Fibroblast of lung (primary cell): Measurements from ENCODE around the gene TBX10. TPM values are rescaled to one million over a fixed set of nuclear protein-coding genes. Genes with fewer than 3 reads are reported as not detected.

Experiments used
- DNase-seq, 2 donors: peaks; one replicate each; pipeline versions ENCODE4 v3.0.0 to v3.0.0-alpha.2; 2010; ENCODE audit warnings: low read depth in 2 of 2
- H2AFZ ChIP-seq: 2 replicates; pipeline ENCODE4 v1.5.1; 2012; ENCODE audit warnings: low read length, control low read depth, inconsistent platforms
- H3K27ac ChIP-seq: 2 replicates; pipeline ENCODE4 v1.5.1; 2011; ENCODE audit warnings: low read length, control low read depth; ENCODE audit not compliant: insufficient read depth
- H3K27me3 ChIP-seq: 2 replicates; pipeline ENCODE4 v1.5.1; 2011; ENCODE audit warnings: mild to moderate bottlenecking, low read length; ENCODE audit not compliant: control insufficient read depth, insufficient read depth
- H3K36me3 ChIP-seq: 2 replicates; pipeline ENCODE4 v1.5.1; 2011; ENCODE audit warnings: low read length; ENCODE audit not compliant: control insufficient read depth, insufficient read depth
- H3K4me1 ChIP-seq: 2 replicates; pipeline ENCODE4 v1.5.1; 2011; ENCODE audit warnings: low read length; ENCODE audit not compliant: control insufficient read depth, insufficient read depth; ENCODE audit errors: extremely low read depth
- H3K4me2 ChIP-seq: 2 replicates; pipeline ENCODE4 v1.5.1; 2011; ENCODE audit warnings: low read length, control low read depth; ENCODE audit not compliant: insufficient read depth; ENCODE audit errors: extremely low read depth
- H3K4me3 ChIP-seq, 4 experiments: fragments of 200-600 bp in 1 of 4; sonication (generic) in 1 of 4; replicated peaks in 1 of 4; 2 replicates each; pipeline ENCODE4 v1.5.1; 2011 to 2016; ENCODE audit warnings: low read length in 4 of 4, low read depth in 3 of 4, mild to moderate bottlenecking in 3 of 4, control low read depth in 2 of 4, inconsistent platforms in 1 of 4, mixed read lengths in 1 of 4; ENCODE audit not compliant: insufficient read depth in 1 of 4; ENCODE audit errors: control extremely low read depth in 1 of 4
- H3K79me2 ChIP-seq: 2 replicates; pipeline ENCODE4 v1.5.1; 2012; ENCODE audit warnings: mild to moderate bottlenecking, low read length, inconsistent platforms; ENCODE audit not compliant: control insufficient read depth, insufficient read depth
- H3K9ac ChIP-seq: 2 replicates; pipeline ENCODE4 v1.5.1; 2011; ENCODE audit warnings: mild to moderate bottlenecking, low read length, control low read depth; ENCODE audit not compliant: insufficient read depth
- H3K9me3 ChIP-seq: 2 replicates; pipeline ENCODE4 v1.5.1; 2012; ENCODE audit warnings: low read depth, low read length; ENCODE audit not compliant: control insufficient read depth, insufficient read depth
- H4K20me1 ChIP-seq: 2 replicates; pipeline ENCODE4 v1.5.1; 2011; ENCODE audit warnings: low read length; ENCODE audit not compliant: control insufficient read depth, insufficient read depth; ENCODE audit errors: extremely low read depth
- CTCF ChIP-seq, 2 donors: IDR thresholded peaks in 1 of 2; conservative IDR thresholded peaks in 1 of 2; 1 replicate in 1 of 2; 2 replicates in 1 of 2; pipeline ENCODE4 v1.5.1; 2011 to 2012; ENCODE audit warnings: low read length in 2 of 2, control low read depth in 1 of 2, inconsistent platforms in 1 of 2, low read depth in 1 of 2, mild to moderate bottlenecking in 1 of 2
- EZH2 ChIP-seq: IDR thresholded peaks from 2 replicates; pipeline ENCODE4 v1.5.1; 2012; ENCODE audit warnings: low read length, control low read depth, mild to moderate bottlenecking; ENCODE audit errors: missing control alignments
- polyA plus RNA-seq, 2 donors: library from polyadenylated mRNA; depleted of rRNA in 1 of 2; stranded (reverse) in 1 of 2; unstranded in 1 of 2; fragments of >200 nt; gene quantifications; 2 replicates each; pipeline ENCODE4 v1.2.1, GENCODE V29; 2011 to 2012; ENCODE audit warnings: missing spikeins in 1 of 2
- total RNA-seq: library from RNA; depleted of rRNA; stranded (reverse); fragments of >200 nt; gene quantifications from 2 replicates; pipeline ENCODE4 v1.2.1, GENCODE V29; 2014

Gene TBX10
- total and polyA plus RNA-seq, 2 donors (not counting 1 experiment from before 2014, with no cell fraction given), result not detected

GRCh38 chr11:67630228-67630942, 9.2 kb downstream of the TBX10 start:
- peak overlapping the region; percentile 82 for H3K9ac ChIP-seq
- H3K36me3 ChIP-seq, result no peaks in the 10 kb centered on the region
- H3K27ac ChIP-seq, result peak overlapping the region; percentile 87
- H2AFZ ChIP-seq, result peak overlapping the region; percentile 71
- DNase-seq, result peak; percentile 93 to 97
- no peaks in the 10 kb centered on the region for H3K9me3 ChIP-seq
- no peaks in the 10 kb centered on the region for H4K20me1 ChIP-seq
- H3K27me3 ChIP-seq, result no peaks in the 10 kb centered on the region
- no peaks in the 10 kb centered on the region for H3K79me2 ChIP-seq
- H3K4me3 ChIP-seq, result peak overlapping the region; percentile 49 to 77 (median 71)
- TF ChIP-seq EZH2 (no peak), CTCF (conservative IDR thresholded peaks at IDR 0.05 in 1 of 2, IDR thresholded peaks at IDR 0.05 in 1 of 2; ENCODE audit: low read depth in 1 of 2, low read length in 2 of 2) (peak; percentile 54 to 61)
- peak overlapping the region; percentile 69 for H3K4me2 ChIP-seq
- H3K4me1 ChIP-seq, result peaks cover 3% of the 10 kb centered on the region

GRCh38 chr11:67629386-67630227, 10.0 kb downstream of the TBX10 start, which contains the start of gene NUDT8:
Gene NUDT8, minus strand, starts transcription at chr11:67629937. Its CDS starts 26 bp downstream, at chr11:67629911.
- H3K4me2 ChIP-seq, result peak within 1 kb of the TSS; percentile 86
- no peaks in the 10 kb centered on the region for H4K20me1 ChIP-seq
- TF ChIP-seq CTCF (conservative IDR thresholded peaks at IDR 0.05 in 1 of 2, IDR thresholded peaks at IDR 0.05 in 1 of 2; ENCODE audit: low read depth in 1 of 2, low read length in 2 of 2) (peak; percentile 77 to 80), EZH2 (no peak)
- H3K27me3 ChIP-seq, result no peaks in the 10 kb centered on the region
- peak within 1 kb of the TSS; percentile 87 for H3K27ac ChIP-seq
- H3K9me3 ChIP-seq, result no peaks in the 10 kb centered on the region
- peak within 1 kb of the TSS; percentile 50 to 77 (median 71) for H3K4me3 ChIP-seq
- no peaks in the 10 kb centered on the region for H3K36me3 ChIP-seq
- peaks cover 3% of the 10 kb centered on the region for H3K4me1 ChIP-seq
- H3K9ac ChIP-seq, result peak within 1 kb of the TSS; percentile 82
- peak within 1 kb of the TSS; percentile 77 for H2AFZ ChIP-seq
- no peaks in the 10 kb centered on the region for H3K79me2 ChIP-seq
- peak; percentile 66 to 75 for DNase-seq

GRCh38 chr11:67628710-67629385, 10.7 kb downstream of the TBX10 start:
- no peaks in the 10 kb centered on the region for H3K36me3 ChIP-seq
- TF ChIP-seq EZH2, result no peak
- no peak for TF ChIP-seq CTCF (conservative IDR thresholded peaks at IDR 0.05 in 1 of 2, IDR thresholded peaks at IDR 0.05 in 1 of 2; ENCODE audit: low read depth in 1 of 2, low read length in 2 of 2)
- no peak overlapping the region for H3K9ac ChIP-seq
- H3K4me3 ChIP-seq, result peak overlapping the region in 1 of 4 experiments; percentile 63
- no peaks in the 10 kb centered on the region for H3K79me2 ChIP-seq
- no peaks in the 10 kb centered on the region for H4K20me1 ChIP-seq
- H3K4me1 ChIP-seq, result peaks cover 3% of the 10 kb centered on the region
- H3K4me2 ChIP-seq, result peak overlapping the region; percentile 86
- H3K27ac ChIP-seq, result no peak overlapping the region
- no peaks in the 10 kb centered on the region for H3K27me3 ChIP-seq
- H3K9me3 ChIP-seq, result no peaks in the 10 kb centered on the region
- no peak overlapping the region for H2AFZ ChIP-seq
- no peak for DNase-seq
